AG09309 (cell line): ENCODE measurements around the gene FOXD3.

Experiments used
- DNase-seq: peaks from one replicate; pipeline ENCODE4 v3.0.0-alpha.2; 2010; ENCODE audit warnings: low read depth
- H3K4me3 ChIP-seq: 2 replicates; pipeline ENCODE4 v1.5.1; 2011; ENCODE audit warnings: mild to moderate bottlenecking, low read depth, low read length, moderate library complexity; ENCODE audit not compliant: control insufficient read depth
- CTCF ChIP-seq: IDR thresholded peaks from 2 replicates; pipeline ENCODE4 v1.5.1; 2011; ENCODE audit warnings: mild to moderate bottlenecking, low read depth, low read length, inconsistent platforms; ENCODE audit not compliant: insufficient read depth, control insufficient read depth; ENCODE audit errors: missing control alignments

The FOXD3 gene

GRCh38 chr1:63316598-63316983 lies 5.8 kb upstream of the FOXD3 start:
- DNase-seq = no peak
- no peak overlapping the region for H3K4me3 ChIP-seq
- no peak for TF ChIP-seq CTCF

- peak; percentile 57 for TF ChIP-seq CTCF
- DNase-seq = no peak
Measured at GRCh38 chr1:63316984-63317816, 5.2 kb upstream of the FOXD3 start.

GRCh38 chr1:63317817-63318152 lies 4.6 kb upstream of the FOXD3 start:
- no peak overlapping the region; the same call in 1 of the 2 replicates for H3K4me3 ChIP-seq
- DNase-seq = no peak
- TF ChIP-seq CTCF = no peak

More at GRCh38 chr1:63316984-63317816, 5.2 kb upstream of the FOXD3 start:
- peak overlapping the region; percentile 35 for H3K4me3 ChIP-seq

- DNase-seq = no peak
- no peak for TF ChIP-seq CTCF
- H3K4me3 ChIP-seq = no peak overlapping the region
Measured at GRCh38 chr1:63318201-63318979, 4.0 kb upstream of the FOXD3 start.

GRCh38 chr1:63319046-63320021 lies 3.0 kb upstream of the FOXD3 start:
- no peak for DNase-seq
- TF ChIP-seq CTCF = no peak
- H3K4me3 ChIP-seq = no peak overlapping the region

- TF ChIP-seq CTCF = no peak
- DNase-seq = no peak
- no peak overlapping the region for H3K4me3 ChIP-seq
Measured at GRCh38 chr1:63320022-63320721, 2.2 kb upstream of the FOXD3 start.
